Measurements from ENCODE around the gene IDH3B.

The IDH3B gene

DNA sequence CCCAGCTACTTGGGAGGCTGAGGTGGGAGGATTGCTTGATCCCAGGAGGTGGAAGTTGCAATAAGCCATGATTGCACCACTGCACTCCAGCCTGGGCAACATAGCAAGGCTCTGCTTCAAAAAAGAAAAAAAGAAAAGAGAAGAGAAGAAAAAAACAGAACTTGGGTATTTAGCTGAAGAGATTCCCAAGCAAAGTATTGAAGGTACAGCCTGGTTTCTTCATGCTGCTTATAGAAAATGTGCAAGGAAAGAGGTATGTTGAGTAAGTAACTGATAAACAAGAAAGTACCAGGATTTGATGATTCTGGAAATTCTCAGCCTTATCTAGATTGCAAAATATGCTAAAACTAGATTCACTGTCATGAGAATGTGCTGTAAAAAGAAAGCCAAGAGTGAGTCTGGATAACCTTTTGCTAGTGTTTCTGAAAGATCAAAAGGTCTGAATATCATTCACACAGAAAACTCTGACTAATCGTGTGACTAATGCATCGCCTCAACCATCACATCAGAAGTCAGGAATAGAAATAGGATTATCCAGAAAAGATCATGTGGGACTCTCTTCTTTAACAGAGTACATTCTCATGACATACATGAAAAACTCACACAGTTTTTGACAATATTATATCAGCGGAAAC is 43.9 kb downstream of the IDH3B start:
- TF ChIP-seq GATA2 (IDR thresholded peaks at IDR 0.05; ENCODE audit: low read depth, low read length): no peak
- no peak for TF ChIP-seq GATA3 (IDR thresholded peaks at IDR 0.05; ENCODE audit: low read depth, low read length)

DNA sequence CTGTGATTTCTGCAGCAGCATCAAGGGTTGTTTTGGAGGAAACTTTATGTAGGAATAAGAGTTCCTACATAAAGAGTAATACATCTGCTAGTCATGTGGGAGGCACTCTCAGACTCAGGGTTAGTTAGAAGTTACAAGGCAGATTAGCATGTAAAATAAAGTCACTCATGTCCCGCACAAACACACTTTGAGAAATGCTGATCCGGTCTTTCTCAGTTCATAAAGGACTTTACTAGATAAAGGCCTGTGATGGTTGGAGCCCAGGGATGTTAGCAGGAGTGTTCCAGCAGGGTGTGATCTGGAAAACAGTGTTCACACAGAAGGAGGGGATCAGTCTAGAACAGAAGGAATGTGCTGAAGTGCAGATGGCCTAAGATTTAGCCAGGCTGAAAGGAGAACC is 44.7 kb downstream of the IDH3B start:
- TF ChIP-seq GATA3 (IDR thresholded peaks at IDR 0.05; ENCODE audit: low read depth, low read length) (no peak), GATA2 (IDR thresholded peaks at IDR 0.05; ENCODE audit: low read depth, low read length) (no peak)

DNA sequence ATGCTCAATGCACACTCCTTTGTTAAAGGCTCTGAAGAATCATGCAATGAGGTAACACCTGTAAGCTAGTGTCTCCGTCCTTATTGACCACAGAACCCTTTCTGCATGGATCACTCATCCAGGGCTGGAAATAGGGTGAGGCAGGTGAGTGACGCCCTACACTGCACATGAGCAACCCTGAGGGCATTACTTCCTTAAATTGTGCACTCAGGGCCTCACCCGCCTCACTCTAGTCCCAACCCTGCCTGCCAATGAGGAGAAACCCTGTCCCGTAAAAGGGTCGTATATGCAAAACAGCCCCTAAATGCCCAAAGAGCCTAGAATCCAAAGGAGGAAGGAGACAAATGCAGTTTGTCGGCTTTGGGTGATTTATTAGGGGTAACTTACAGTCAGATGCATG is 45.2 kb downstream of the IDH3B start:
- no peak for TF ChIP-seq GATA2 (IDR thresholded peaks at IDR 0.05; ENCODE audit: low read depth, low read length)
- no peak for TF ChIP-seq GATA3 (IDR thresholded peaks at IDR 0.05; ENCODE audit: low read depth, low read length)

DNA sequence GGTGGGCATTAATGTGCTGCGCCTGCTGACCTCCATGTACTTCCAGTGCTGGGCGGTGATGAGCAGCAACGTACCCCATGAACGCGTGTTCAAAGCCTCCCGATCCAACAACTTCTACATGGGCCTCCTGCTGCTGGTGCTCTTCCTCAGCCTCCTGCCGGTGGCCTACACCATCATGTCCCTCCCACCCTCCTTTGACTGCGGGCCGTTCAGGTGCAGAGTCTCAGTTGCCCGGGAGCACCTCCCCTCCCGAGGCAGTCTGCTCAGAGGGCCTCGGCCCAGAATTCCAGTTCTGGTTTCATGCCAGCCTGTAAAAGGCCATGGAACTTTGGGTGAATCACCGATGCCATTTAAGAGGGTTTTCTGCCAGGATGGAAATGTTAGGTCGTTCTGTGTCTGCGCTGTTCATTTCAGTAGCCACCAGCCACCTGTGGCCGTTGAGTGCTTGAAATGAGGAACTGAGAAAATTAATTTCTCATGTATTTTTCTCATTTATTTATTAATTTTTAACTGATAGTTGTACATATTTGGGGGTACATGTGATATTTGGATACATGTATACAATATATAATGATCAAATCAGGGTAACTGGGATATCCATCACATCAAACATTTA is 46.8 kb downstream of the IDH3B start:
- TF ChIP-seq GATA3 (IDR thresholded peaks at IDR 0.05; ENCODE audit: low read depth, low read length) (no peak), GATA2 (IDR thresholded peaks at IDR 0.05; ENCODE audit: low read depth, low read length) (no peak)

DNA sequence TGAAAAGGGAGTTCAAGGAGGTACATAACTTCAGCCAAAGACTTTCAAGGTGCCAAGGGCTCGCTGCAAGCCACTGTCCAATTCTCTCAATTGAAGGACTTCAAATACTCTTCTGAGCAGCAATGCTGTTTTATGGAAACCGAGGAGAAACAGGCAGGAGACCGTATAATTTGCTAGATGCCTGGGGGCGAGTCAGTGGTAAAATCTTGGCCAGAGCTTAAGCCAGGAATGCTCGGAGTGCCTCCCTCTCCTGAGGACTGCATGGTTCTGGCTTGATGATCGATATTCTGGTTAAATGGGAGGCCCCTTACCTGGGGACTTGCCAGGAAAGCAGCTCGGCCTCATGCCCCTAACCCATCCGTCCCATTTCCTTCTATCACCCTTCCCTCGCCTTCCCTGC is 47.4 kb downstream of the IDH3B start:
- TF ChIP-seq GATA3 (IDR thresholded peaks at IDR 0.05; ENCODE audit: low read depth, low read length): no peak
- no peak for TF ChIP-seq GATA2 (IDR thresholded peaks at IDR 0.05; ENCODE audit: low read depth, low read length)

DNA sequence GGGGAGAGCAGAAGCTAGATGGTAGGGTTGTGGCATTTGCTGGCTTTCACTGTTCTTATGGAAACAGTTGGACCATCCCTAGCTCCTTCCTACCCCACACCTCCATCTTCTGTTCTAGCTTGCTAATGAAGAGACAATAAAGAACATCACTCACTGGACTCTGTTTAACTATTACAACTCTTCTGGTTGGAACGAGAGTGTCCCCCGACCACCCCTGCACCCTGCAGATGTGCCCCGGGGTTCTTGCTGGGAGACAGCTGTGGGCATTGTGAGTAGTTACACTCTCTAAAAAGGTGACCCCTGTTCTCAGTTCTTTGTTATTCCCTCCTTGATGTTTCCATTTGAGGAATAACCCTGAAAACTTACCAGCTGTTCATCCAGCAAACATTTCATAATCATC is 51.9 kb downstream of the IDH3B start:
- TF ChIP-seq GATA3 (IDR thresholded peaks at IDR 0.05; ENCODE audit: low read depth, low read length) (no peak), GATA2 (IDR thresholded peaks at IDR 0.05; ENCODE audit: low read depth, low read length) (no peak)

DNA sequence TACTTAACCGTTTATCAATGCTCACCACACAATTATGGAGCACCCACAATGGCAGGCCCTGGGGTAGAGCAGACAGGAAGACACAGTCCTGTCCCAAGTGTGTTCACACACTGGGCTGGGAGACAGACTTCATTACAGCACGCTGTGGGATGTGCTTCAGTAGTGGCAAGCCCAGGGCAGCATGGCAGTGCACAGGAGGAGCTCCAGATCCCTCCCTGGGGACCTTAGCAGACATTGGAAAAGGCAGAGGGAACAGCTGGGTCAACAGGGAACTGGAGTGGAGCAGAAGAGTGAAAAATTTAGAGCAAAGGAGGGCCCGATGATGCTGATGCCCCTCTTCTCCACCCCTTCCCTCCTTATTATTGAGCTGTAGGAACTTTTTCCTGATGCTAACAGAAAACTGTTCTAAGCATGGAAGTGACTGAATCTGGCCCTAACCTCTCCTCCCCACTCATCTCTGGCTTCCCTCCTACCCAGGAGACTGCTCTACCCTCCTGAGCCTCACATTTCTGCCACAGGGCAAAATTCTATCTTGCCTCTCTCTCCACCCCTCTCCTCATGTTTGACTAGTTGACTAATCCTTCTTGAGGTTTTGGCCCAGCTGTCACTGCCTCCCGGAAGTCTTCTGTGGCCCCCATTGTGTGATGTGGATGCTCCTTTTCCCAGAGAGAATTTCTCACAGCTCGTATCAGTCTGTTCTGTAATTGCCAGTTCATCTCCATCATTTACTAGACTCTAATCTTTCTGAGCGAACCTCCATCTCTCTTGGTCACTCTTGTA is 52.9 kb downstream of the IDH3B start:
- TF ChIP-seq GATA3 (IDR thresholded peaks at IDR 0.05; ENCODE audit: low read depth, low read length) (no peak), GATA2 (IDR thresholded peaks at IDR 0.05; ENCODE audit: low read depth, low read length) (no peak)

DNA sequence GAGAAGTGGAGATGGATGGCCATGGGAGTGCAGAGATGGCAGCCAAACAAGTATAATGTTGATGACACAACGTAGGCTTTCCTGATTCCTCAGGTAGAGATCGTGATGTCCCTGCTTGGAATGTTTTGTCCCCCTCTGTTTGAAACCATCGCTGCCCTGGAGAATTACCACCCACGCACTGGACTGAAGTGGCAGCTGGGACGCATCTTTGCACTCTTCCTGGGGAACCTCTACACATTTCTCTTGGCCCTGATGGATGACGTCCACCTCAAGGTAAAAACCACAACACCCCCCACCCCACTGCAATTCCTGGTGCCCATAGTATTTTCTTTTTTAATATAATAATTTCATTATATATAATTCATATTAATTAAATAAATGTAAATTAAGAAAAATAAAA is 53.7 kb downstream of the IDH3B start:
- TF ChIP-seq GATA3 (IDR thresholded peaks at IDR 0.05; ENCODE audit: low read depth, low read length) (no peak), GATA2 (IDR thresholded peaks at IDR 0.05; ENCODE audit: low read depth, low read length) (no peak)

Data from SH-SY5Y (cell line).